Ovary (tissue), 9 donors: ENCODE results near the gene AVP. TPM values are rescaled to one million over a fixed set of nuclear protein-coding genes. Genes with fewer than 3 reads are reported as not detected.

Source experiments
- DNase-seq, 5 donors: peaks; one replicate each; pipeline ENCODE4 v3.0.0-alpha.2; 2019 to 2020
- H3K27ac ChIP-seq, 2 donors: fragments of 200-600 bp; one replicate each; pipeline versions ENCODE4 v1.5.1 to v1.8.0; 2019 to 2022
- H3K27me3 ChIP-seq: fragments of 200-600 bp; one replicate; pipeline ENCODE4 v1.8.0; 2022
- H3K36me3 ChIP-seq: fragments of 200-600 bp; sonication (generic); one replicate; pipeline ENCODE4 v1.5.1; 2019
- H3K4me1 ChIP-seq: one replicate; pipeline ENCODE4 v1.8.1; 2013; ENCODE audit warnings: mild to moderate bottlenecking, moderate library complexity; ENCODE audit not compliant: insufficient read depth
- H3K4me3 ChIP-seq: fragments of 200-600 bp; sonication (generic); one replicate; pipeline ENCODE4 v1.5.1; 2017
- H3K9me3 ChIP-seq, 2 donors: fragments of 200-600 bp in 1 of 2; sonication (generic) in 1 of 2; one replicate each; pipeline versions ENCODE4 v1.5.1 to v1.8.1; 2013 to 2019; ENCODE audit warnings: mild to moderate bottlenecking in 1 of 2, moderate library complexity in 1 of 2
- CTCF ChIP-seq, 3 donors: fragments of 450-650 bp in 2 of 3; fragments of 200-600 bp in 1 of 3; IDR thresholded peaks; one replicate each; pipeline versions ENCODE4 v1.5.1 to v1.8.0; 2016 to 2022; ENCODE audit warnings: antibody characterized with exemption in 3 of 3, mild to moderate bottlenecking in 1 of 3
- EP300 ChIP-seq: sonication (generic); formaldehyde crosslinking; IDR thresholded peaks from one replicate; pipeline ENCODE4 v1.6.1; 2017; ENCODE audit warnings: antibody characterized with exemption
- POLR2A ChIP-seq: fragments of 450-650 bp; IDR thresholded peaks from one replicate; pipeline ENCODE4 v1.6.1; 2017; ENCODE audit warnings: antibody characterized with exemption, mild to moderate bottlenecking, moderate library complexity
- WGBS, 3 donors: extraction: QIAGEN DNeasy Blood & Tissue Kit in 1 of 3; methylation state at CpG; one replicate each; pipeline versions ENCODE4 v1.1.5 to v1.1.7; 2013 to 2017; 5-methylcytosine and 5-hydroxymethylcytosine counted together
- intact Hi-C, 4 donors: fragments of 100-400 bp; cut with DNase I; formaldehyde crosslinking; loops; one replicate each; pipeline versions ENCODE4 v1.11.0 to v1.15.1; 2022 to 2023
- polyA plus RNA-seq, 2 donors: library from polyadenylated mRNA; stranded (reverse); fragments of 200-250 nt in 1 of 2; fragments of 350-450 nt in 1 of 2; fragmentation: Illumina TruSeq in 1 of 2; extraction: RNeasy Lipid Tissue Mini Kit (QIAGEN cat#74804) in 1 of 2; gene quantifications; one replicate each; pipeline ENCODE4 v1.2.3, GENCODE V29; 2013 to 2014
- total RNA-seq, 7 donors: library from RNA; depleted of rRNA in 2 of 7; stranded (reverse); fragments of >200 nt in 2 of 7; fragmentation: NEBNext Ultra II Directional in 3 of 7; extraction: Animal tissue kit (Norgen Biotek cat#: 25700) in 3 of 7; gene quantifications; one replicate each; pipeline versions ENCODE4 v1.1.0 to v1.2.4, GENCODE V29; 2016 to 2023
- donor health status: DM: no; HTN: no; CAD: no; lungs with moderate emphysema.
- donor health status: DM: no; HTN: no; CAD: no.
- donor health status: Bipolar disorder and iron deficiency.
- donor health status: DM: yes; HTN: yes; CAD: no.
- donor health status: DM: no; HTN: no; CAD: no.
- donor health status: DM: yes; HTN: yes; CAD: no.

Gene AVP
- total and polyA plus RNA-seq, 9 donors: not detected

DNA sequence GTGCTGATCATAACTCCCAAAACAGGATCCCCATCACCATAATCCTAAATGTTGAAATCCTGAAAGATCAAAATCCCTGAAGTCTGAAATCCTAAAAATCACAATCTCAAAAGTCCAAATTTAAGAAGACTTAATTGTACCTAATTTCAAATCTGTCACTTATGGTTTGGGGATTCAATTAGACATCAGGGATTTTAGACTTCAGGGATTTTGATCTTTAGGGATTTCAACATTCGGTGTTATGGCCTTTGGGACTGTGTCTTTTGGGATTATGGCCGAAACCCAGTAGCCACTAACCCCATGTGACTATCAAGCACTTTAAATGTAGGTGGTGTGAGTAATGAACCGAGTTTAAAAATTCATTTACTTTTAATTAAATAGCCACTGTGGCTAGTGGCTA is 21.7 kb upstream of the AVP start:
- H3K4me1 ChIP-seq: no peaks in the 10 kb centered on the region
- intact Hi-C loops: no loop called here
- 90 to 92% (median 91%) methylated on average over 3 of the region's 3 CpGs for WGBS, 3 donors
- H3K9me3 ChIP-seq: no peaks in the 10 kb centered on the region
- no peak for DNase-seq
- TF ChIP-seq CTCF (IDR thresholded peaks at IDR 0.05): no peak
- TF ChIP-seq POLR2A: no peak
- TF ChIP-seq EP300: no peak
- H3K27ac ChIP-seq: no peak overlapping the region
- H3K27me3 ChIP-seq: no peaks in the 10 kb centered on the region
- H3K4me3 ChIP-seq: no peak overlapping the region
- H3K36me3 ChIP-seq: no peaks in the 10 kb centered on the region

DNA sequence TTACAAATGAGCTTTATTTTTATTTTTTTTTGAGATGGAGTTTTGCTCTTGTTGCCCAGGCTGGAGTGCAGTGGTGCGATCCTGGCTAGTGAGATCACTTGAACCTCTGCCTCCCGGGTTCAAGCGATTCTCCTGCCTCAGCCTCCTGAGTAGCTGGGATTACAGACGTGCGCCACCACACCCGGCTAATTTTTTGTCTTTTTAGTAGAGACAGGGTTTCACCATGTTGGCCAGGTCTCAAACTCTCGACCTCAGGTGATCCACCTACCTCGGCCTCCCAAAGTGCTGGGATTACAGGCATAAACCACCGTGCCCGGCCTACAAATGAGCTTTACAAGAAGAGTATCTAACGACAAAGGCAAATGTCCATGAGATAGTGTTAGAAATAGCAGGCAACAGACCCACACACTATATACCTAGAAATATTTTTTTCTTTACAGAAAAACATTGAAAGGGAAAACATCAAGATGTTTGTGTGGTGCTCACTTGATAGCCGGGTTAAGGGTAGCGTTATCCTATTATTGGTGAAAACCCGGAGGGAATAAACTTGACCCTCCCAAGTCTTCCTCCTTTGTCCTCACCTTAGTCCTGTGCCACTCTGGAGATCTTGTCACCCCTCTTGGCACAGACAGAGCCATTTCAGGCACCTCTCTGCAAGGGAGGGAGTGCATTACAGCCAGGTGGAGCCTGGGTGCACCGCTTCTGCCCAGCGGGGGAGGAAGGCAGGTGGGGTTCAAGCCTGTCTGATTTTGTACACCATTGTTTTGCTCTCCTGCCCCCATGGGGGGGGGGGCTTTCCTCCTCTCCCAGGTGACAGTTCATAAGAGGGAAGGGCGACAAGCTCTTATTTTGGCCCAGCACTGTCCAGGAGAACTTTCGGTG is 21.0 kb upstream of the AVP start:
- Histone ChIP-seq H3K27ac (no peak overlapping the region), H3K36me3 (no peaks in the 10 kb centered on the region), H3K9me3 (no peaks in the 10 kb centered on the region), H3K4me1 (no peaks in the 10 kb centered on the region), H3K27me3 (no peaks in the 10 kb centered on the region), H3K4me3 (no peak overlapping the region)
- intact Hi-C loops: no loop called here
- TF ChIP-seq CTCF (IDR thresholded peaks at IDR 0.05): no peak
- TF ChIP-seq POLR2A: no peak
- no peak for TF ChIP-seq EP300
- DNase-seq: no peak
- WGBS, 3 donors: 91 to 94% (median 93%) methylated on average over 18 of the region's 18 CpGs

GRCh38 chr20:3103369-3104032 is 19.0 kb upstream of the AVP start:
- WGBS, 3 donors: 64 to 68% (median 65%) methylated on average over 3 of the region's 3 CpGs
- H3K27ac ChIP-seq: no peak overlapping the region
- H3K4me1 ChIP-seq: no peaks in the 10 kb centered on the region
- H3K27me3 ChIP-seq: no peaks in the 10 kb centered on the region
- H3K4me3 ChIP-seq: no peak overlapping the region
- no peaks in the 10 kb centered on the region for H3K36me3 ChIP-seq
- intact Hi-C loops: no loop called here
- H3K9me3 ChIP-seq: no peaks in the 10 kb centered on the region
- TF ChIP-seq CTCF (IDR thresholded peaks at IDR 0.05) (no peak), POLR2A (no peak), EP300 (no peak)
- DNase-seq: no peak

DNA sequence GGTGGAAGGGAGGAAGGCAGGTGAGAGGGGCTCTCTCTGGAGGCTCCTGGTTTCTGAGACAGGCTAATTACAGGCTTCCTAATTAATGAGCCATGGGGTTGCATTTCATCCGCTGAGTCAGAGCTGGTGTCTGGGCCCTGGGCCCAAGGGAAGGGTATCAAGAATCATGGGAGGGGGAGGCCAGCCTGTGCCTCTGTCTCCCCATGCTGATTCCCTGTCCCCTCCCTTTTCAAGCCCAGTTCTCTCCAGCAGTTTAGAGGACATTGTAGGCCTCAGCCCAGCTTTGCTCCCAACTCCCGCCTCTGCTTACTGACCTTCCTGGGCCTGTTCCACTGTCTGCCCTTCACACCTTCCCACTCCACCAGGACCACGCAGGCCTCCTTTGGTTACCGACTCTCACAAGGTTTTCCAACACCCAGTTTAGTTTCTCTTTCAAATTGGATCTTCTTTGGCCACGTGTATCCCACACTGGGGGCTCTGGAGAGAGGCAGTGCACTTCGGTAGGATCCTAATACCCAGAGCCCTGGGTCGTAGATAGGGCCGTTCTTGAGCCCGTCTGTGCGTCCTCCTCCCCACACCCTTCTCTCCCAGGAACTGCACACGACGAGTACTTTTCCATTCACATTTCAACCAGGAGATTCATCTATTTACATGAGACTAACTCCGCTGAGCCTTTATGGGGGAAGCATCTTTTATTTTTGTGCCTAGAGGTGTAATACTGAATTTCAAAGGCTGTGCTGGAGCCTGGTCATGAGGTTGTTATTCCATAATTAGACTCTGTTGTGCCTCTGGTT is 18.2 kb upstream of the AVP start:
- no peaks in the 10 kb centered on the region for H3K36me3 ChIP-seq
- H3K4me1 ChIP-seq: no peaks in the 10 kb centered on the region
- WGBS, 3 donors: 66 to 73% (median 68%) methylated on average over 13 of the region's 13 CpGs
- TF ChIP-seq EP300: no peak
- no peak for TF ChIP-seq POLR2A
- no peak for TF ChIP-seq CTCF (IDR thresholded peaks at IDR 0.05)
- intact Hi-C loops: no loop called here
- no peaks in the 10 kb centered on the region for H3K9me3 ChIP-seq
- no peak overlapping the region for H3K27ac ChIP-seq
- no peaks in the 10 kb centered on the region for H3K27me3 ChIP-seq
- no peak for DNase-seq
- no peak overlapping the region for H3K4me3 ChIP-seq
